GM23338 (cell line): Measurements from ENCODE around the gene PSMB2. TPM values are rescaled to one million over a fixed set of nuclear protein-coding genes. Genes with fewer than 3 reads are reported as not detected.

Experiments
- ATAC-seq: fragments of 200-7000 bp; cut with Tn5 transposase; 3 replicates; pipeline ENCODE4 v1.9.1; 2020
- DNase-seq: peaks from one replicate; pipeline ENCODE4 v3.0.0-alpha.2; 2015; ENCODE audit warnings: low spot score
- H2AFZ ChIP-seq: fragments of 200-600 bp; sonication (generic); 2 replicates; pipeline ENCODE4 v1.8.0; 2016; ENCODE audit warnings: antibody characterized with exemption, mild to moderate bottlenecking, moderate library complexity
- H3F3A ChIP-seq: fragments of 200-600 bp; sonication (generic); replicated peaks from 2 replicates; pipeline ENCODE4 v1.8.0; 2017; ENCODE audit warnings: antibody characterized with exemption, mixed run types, low read depth
- H3K27ac ChIP-seq: fragments of 200-600 bp; sonication (generic); 2 replicates; pipeline ENCODE4 v1.6.1; 2016; ENCODE audit warnings: low read depth
- H3K27me3 ChIP-seq: fragments of 200-600 bp; sonication (generic); 2 replicates; pipeline ENCODE4 v1.8.0; 2016; ENCODE audit warnings: mild to moderate bottlenecking, mixed run types, moderate library complexity; ENCODE audit not compliant: insufficient read depth
- H3K36me3 ChIP-seq: fragments of 200-600 bp; sonication (generic); 2 replicates; pipeline ENCODE4 v1.8.0; 2016; ENCODE audit warnings: mild to moderate bottlenecking; ENCODE audit not compliant: insufficient read depth
- H3K4me1 ChIP-seq: fragments of 200-600 bp; sonication (generic); 2 replicates; pipeline ENCODE4 v1.8.0; 2016; ENCODE audit warnings: mild to moderate bottlenecking, moderate library complexity; ENCODE audit not compliant: insufficient read depth
- H3K4me2 ChIP-seq: fragments of 200-600 bp; sonication (generic); 2 replicates; pipeline ENCODE4 v1.7.1; 2017; ENCODE audit warnings: mixed run types
- H3K4me3 ChIP-seq: fragments of 200-600 bp; sonication (generic); 2 replicates; pipeline ENCODE4 v1.6.1; 2016; ENCODE audit warnings: mixed run types
- H3K79me2 ChIP-seq: fragments of 200-600 bp; sonication (generic); replicated peaks from 2 replicates; pipeline ENCODE4 v1.8.0; 2017; ENCODE audit warnings: mild to moderate bottlenecking; ENCODE audit not compliant: insufficient read depth
- H3K9me2 ChIP-seq: fragments of 200-600 bp; sonication (generic); 2 replicates; pipeline ENCODE4 v1.8.0; 2017; ENCODE audit not compliant: insufficient read depth
- H4K20me1 ChIP-seq: fragments of 200-600 bp; sonication (generic); replicated peaks from 2 replicates; pipeline ENCODE4 v1.8.0; 2017; ENCODE audit warnings: mild to moderate bottlenecking; ENCODE audit not compliant: insufficient read depth
- H3K27ac Mint-ChIP-seq: 2 replicates; pipeline ENCODE4 v1.8.0; 2020; ENCODE audit warnings: inconsistent platforms, mild to moderate bottlenecking, moderate library complexity, mixed read lengths
- H3K27me3 Mint-ChIP-seq: 3 replicates; pipeline ENCODE4 v1.8.0; 2022; ENCODE audit warnings: low read depth, mild to moderate bottlenecking, moderate library complexity, mixed read lengths, inconsistent platforms; ENCODE audit not compliant: insufficient read depth, poor library complexity
- H3K36me3 Mint-ChIP-seq: 3 replicates; pipeline ENCODE4 v1.8.0; 2021; ENCODE audit warnings: low read depth, mild to moderate bottlenecking, inconsistent platforms, moderate library complexity, mixed read lengths
- H3K4me1 Mint-ChIP-seq: 3 replicates; pipeline ENCODE4 v1.8.0; 2020; ENCODE audit warnings: mild to moderate bottlenecking, inconsistent platforms, mixed read lengths
- H3K4me3 Mint-ChIP-seq: 3 replicates; pipeline ENCODE4 v1.8.0; 2021; ENCODE audit warnings: moderate library complexity, mild to moderate bottlenecking, inconsistent platforms, mixed read lengths
- H3K9me3 Mint-ChIP-seq: 3 replicates; pipeline ENCODE4 v1.8.0; 2020; ENCODE audit warnings: moderate library complexity, mild to moderate bottlenecking, inconsistent platforms, mixed read lengths
- EZH2 ChIP-seq: fragments of 200-600 bp; sonication (generic); IDR thresholded peaks from one replicate; pipeline ENCODE4 v1.8.0; 2017; ENCODE audit warnings: antibody characterized with exemption, mild to moderate bottlenecking, low read depth; ENCODE audit not compliant: unreplicated experiment
- JUNB ChIP-seq: IDR thresholded peaks from one replicate; pipeline ENCODE4 v1.6.1; 2016; ENCODE audit warnings: antibody characterized with exemption; ENCODE audit not compliant: unreplicated experiment
- POLR2AphosphoS5 ChIP-seq: IDR thresholded peaks from 2 replicates; pipeline ENCODE4 v1.6.1; 2016; ENCODE audit warnings: antibody characterized with exemption, low read depth
- REST ChIP-seq: IDR thresholded peaks from one replicate; pipeline ENCODE4 v1.6.1; 2018; ENCODE audit warnings: antibody characterized with exemption; ENCODE audit not compliant: unreplicated experiment
- ZNF462 ChIP-seq: fragments of 250-450 bp; sonication (Bioruptor Pico); IDR thresholded peaks from 2 replicates; pipeline ENCODE4 v1.5.0; 2020; ENCODE audit warnings: mild to moderate bottlenecking, moderate library complexity
- polyA plus RNA-seq: library from polyadenylated mRNA; unstranded; fragments of >200 nt; fragmentation: Nextera tagmentation; extraction: Ambion mirVana; gene quantifications from 2 replicates; pipeline ENCODE4 v1.2.1, GENCODE V29; 2016
- total RNA-seq: library from RNA; depleted of rRNA; stranded (reverse); fragments of >200 nt; shearing (Covaris generic); gene quantifications from 2 replicates; pipeline ENCODE4 v1.2.3, GENCODE V29; 2014

The PSMB2 gene
- total and polyA plus RNA-seq, 2 experiments from 2014 or later = 68.2 to 147 TPM

- TF ChIP-seq POLR2AphosphoS5 (peak; percentile 71), ZNF462 (CRISPR knock-in tag) (no peak), JUNB (no peak), REST (peak; percentile 58), EZH2 (no peak)
- Mint-ChIP-seq H3K27me3 (peaks cover 17% of the 10 kb centered on the region), H3K9me3 (peaks cover 3% of the 10 kb centered on the region; the same call in 2 of the 3 replicates), H3K4me3 (peak within 1 kb of the TSS; percentile 98), H3K36me3 (peaks cover 39% of the 10 kb centered on the region), H3K27ac (peak within 1 kb of the TSS; percentile 96), H3K4me1 (peaks cover 45% of the 10 kb centered on the region)
- H3K9me2 ChIP-seq = no peaks in the 10 kb centered on the region
- peak within 1 kb of the TSS; percentile 88 for H3K4me2 ChIP-seq
- ATAC-seq (peak; percentile 74), DNase-seq (peak; percentile 87)
- H3K36me3 ChIP-seq = peaks cover under 1% of the 10 kb centered on the region; the same call in 1 of the 2 replicates
- no peak within 1 kb of the TSS; the same call in 1 of the 2 replicates for H2AFZ ChIP-seq
- H3K27ac ChIP-seq = peak within 1 kb of the TSS; percentile 93
- H3K4me1 ChIP-seq = peaks cover 34% of the 10 kb centered on the region
- peaks cover 13% of the 10 kb centered on the region for H3F3A ChIP-seq
- H3K79me2 ChIP-seq = peaks cover 39% of the 10 kb centered on the region
- H4K20me1 ChIP-seq = no peaks in the 10 kb centered on the region; the same call in 1 of the 2 replicates
- peak within 1 kb of the TSS; percentile 91 for H3K4me3 ChIP-seq
- no peaks in the 10 kb centered on the region for H3K27me3 ChIP-seq
These were observed 84.2 kb downstream of the PSMB2 start, which contains the start of gene KIAA0319L for GRCh38 chr1:35557118-35557610. KIAA0319L (minus strand) TSS chr1:35557403; CDS start chr1:35554491, 2,912 bp downstream.
